Measurements from ENCODE around the gene ABCB10.
"Not testable (repeated sequence)": the region's sequence is repeated elsewhere in the genome, so short reads cannot be mapped to it uniquely, and the experiment has no call there.

The ABCB10 gene

GRCh38 chr1:229567109-229567868 is 8.8 kb upstream of the ABCB10 start:
- Mint-ChIP-seq H3K9me3 (no peaks in the 10 kb centered on the region), H3K27me3 (ENCODE audit: low read depth) (peaks cover 1% of the 10 kb centered on the region), H3K4me3 (no peak overlapping the region), H3K27ac (no peak overlapping the region), H3K4me1 (no peaks in the 10 kb centered on the region), H3K36me3 (ENCODE audit: low read depth) (no peaks in the 10 kb centered on the region)
- TF ChIP-seq, protein P1, sequence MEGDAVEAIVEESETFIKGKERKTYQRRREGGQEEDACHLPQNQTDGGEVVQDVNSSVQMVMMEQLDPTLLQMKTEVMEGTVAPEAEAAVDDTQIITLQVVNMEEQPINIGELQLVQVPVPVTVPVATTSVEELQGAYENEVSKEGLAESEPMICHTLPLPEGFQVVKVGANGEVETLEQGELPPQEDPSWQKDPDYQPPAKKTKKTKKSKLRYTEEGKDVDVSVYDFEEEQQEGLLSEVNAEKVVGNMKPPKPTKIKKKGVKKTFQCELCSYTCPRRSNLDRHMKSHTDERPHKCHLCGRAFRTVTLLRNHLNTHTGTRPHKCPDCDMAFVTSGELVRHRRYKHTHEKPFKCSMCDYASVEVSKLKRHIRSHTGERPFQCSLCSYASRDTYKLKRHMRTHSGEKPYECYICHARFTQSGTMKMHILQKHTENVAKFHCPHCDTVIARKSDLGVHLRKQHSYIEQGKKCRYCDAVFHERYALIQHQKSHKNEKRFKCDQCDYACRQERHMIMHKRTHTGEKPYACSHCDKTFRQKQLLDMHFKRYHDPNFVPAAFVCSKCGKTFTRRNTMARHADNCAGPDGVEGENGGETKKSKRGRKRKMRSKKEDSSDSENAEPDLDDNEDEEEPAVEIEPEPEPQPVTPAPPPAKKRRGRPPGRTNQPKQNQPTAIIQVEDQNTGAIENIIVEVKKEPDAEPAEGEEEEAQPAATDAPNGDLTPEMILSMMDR (IDR thresholded peaks at IDR 0.05; ENCODE audit: unreplicated experiment in 3 of 3), result no peak

GRCh38 chr1:229563701-229564100 is 5.2 kb upstream of the ABCB10 start:
- H3K27ac Mint-ChIP-seq, result no peak overlapping the region
- H3K36me3 Mint-ChIP-seq (ENCODE audit: low read depth), result no peaks in the 10 kb centered on the region
- H3K9me3 Mint-ChIP-seq, result no peaks in the 10 kb centered on the region
- H3K27me3 Mint-ChIP-seq (ENCODE audit: low read depth), result peaks cover 6% of the 10 kb centered on the region
- TF ChIP-seq, protein P1 (IDR thresholded peaks at IDR 0.05; ENCODE audit: unreplicated experiment in 3 of 3), result no peak
- peak overlapping the region in 1 of 3 experiments; percentile 41 for H3K4me3 Mint-ChIP-seq
- no peaks in the 10 kb centered on the region for H3K4me1 Mint-ChIP-seq

DNA sequence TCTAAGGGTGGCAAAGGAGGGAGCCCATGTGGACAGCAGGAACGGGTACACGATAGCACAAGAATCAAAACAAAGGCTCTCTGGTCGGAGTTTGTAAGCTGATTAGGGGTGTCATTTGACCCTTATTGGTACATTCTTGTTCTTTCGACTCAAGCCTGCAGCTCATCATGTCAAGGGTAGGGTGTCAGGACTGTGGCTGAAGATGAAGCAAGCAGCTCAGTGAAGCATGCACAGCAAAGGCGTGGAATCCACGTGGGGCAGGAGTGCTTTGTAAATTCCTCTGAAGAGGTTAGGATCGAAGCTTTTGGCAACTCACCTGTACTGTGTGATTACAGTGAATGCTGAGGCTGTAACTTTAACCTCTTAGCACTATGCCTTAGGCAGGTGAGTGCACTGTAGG is 4.7 kb upstream of the ABCB10 start:
- no peaks in the 10 kb centered on the region for H3K36me3 Mint-ChIP-seq (ENCODE audit: low read depth)
- no peaks in the 10 kb centered on the region for H3K9me3 Mint-ChIP-seq
- no peak overlapping the region for H3K27ac Mint-ChIP-seq
- peaks cover 6% of the 10 kb centered on the region for H3K27me3 Mint-ChIP-seq (ENCODE audit: low read depth)
- TF ChIP-seq, protein P1 (IDR thresholded peaks at IDR 0.05; ENCODE audit: unreplicated experiment in 3 of 3), result no peak
- no peak overlapping the region for H3K4me3 Mint-ChIP-seq
- H3K4me1 Mint-ChIP-seq, result no peaks in the 10 kb centered on the region

- Mint-ChIP-seq H3K4me1 (no peaks in the 10 kb centered on the region), H3K4me3 (peak overlapping the region in 1 of 3 experiments; percentile 45), H3K27me3 (ENCODE audit: low read depth) (peaks cover 6% of the 10 kb centered on the region), H3K27ac (no peak overlapping the region), H3K9me3 (no peaks in the 10 kb centered on the region), H3K36me3 (ENCODE audit: low read depth) (no peaks in the 10 kb centered on the region)
- TF ChIP-seq, protein P1 (IDR thresholded peaks at IDR 0.05; ENCODE audit: unreplicated experiment in 3 of 3), result no peak
Measured at GRCh38 chr1:229562686-229563085, 4.2 kb upstream of the ABCB10 start.

DNA sequence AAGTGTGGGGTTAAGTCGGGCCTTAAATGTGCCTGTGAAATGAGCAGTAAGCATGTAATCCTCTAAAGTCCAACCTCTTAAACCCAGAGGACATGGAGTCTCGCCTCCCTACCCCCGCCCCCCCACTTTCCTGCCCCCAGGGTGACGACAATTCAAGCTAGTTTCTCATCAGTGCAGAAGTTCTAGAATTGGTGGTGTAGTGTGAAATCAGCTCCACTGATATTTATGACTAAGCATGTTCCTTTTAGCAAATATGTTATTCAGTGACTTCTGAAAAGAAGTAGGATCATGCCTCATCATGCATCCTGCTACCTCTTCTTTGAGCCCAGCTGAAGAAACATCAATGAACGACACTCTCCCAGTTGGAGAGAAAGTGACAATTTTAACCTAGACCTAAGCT is 2.6 kb upstream of the ABCB10 start:
- no peaks in the 10 kb centered on the region for H3K36me3 Mint-ChIP-seq (ENCODE audit: low read depth)
- peak overlapping the region in 1 of 3 experiments; percentile 15 for H3K27ac Mint-ChIP-seq
- peaks cover 13% of the 10 kb centered on the region for H3K4me1 Mint-ChIP-seq
- TF ChIP-seq, protein P1 (IDR thresholded peaks at IDR 0.05; ENCODE audit: unreplicated experiment in 3 of 3), result no peak
- peaks cover 6% of the 10 kb centered on the region for H3K27me3 Mint-ChIP-seq (ENCODE audit: low read depth)
- peak overlapping the region; percentile 52 to 59 (median 59) for H3K4me3 Mint-ChIP-seq
- no peaks in the 10 kb centered on the region for H3K9me3 Mint-ChIP-seq

GRCh38 chr1:229560124-229560523 is 1.6 kb upstream of the ABCB10 start:
- H3K27ac Mint-ChIP-seq; H3K27me3 Mint-ChIP-seq (ENCODE audit: low read depth); H3K9me3 Mint-ChIP-seq; H3K36me3 Mint-ChIP-seq (ENCODE audit: low read depth): not testable (repeated sequence)
- H3K4me1 Mint-ChIP-seq, result peaks cover 20% of the 10 kb centered on the region
- peak overlapping the region in 1 of 3 experiments; percentile 34 for H3K4me3 Mint-ChIP-seq

GRCh38 chr1:229559336-229559801 is 862 bp upstream of the ABCB10 start:
- not testable (repeated sequence) for H3K27me3 Mint-ChIP-seq (ENCODE audit: low read depth); H3K9me3 Mint-ChIP-seq; H3K36me3 Mint-ChIP-seq (ENCODE audit: low read depth)
- Mint-ChIP-seq H3K27ac (peak overlapping the region; percentile 80 to 95 (median 88)), H3K4me1 (peaks cover 25% of the 10 kb centered on the region), H3K4me3 (peak overlapping the region; percentile 93 to 95 (median 95))

Data from nephron (organoid).